ENCODE measurements around the gene GHR. TPM values are rescaled to one million over a fixed set of nuclear protein-coding genes. Genes with fewer than 3 reads are reported as not detected.

GHR gene
- total RNA-seq, 2 donors from 2014 or later = not detected

DNA sequence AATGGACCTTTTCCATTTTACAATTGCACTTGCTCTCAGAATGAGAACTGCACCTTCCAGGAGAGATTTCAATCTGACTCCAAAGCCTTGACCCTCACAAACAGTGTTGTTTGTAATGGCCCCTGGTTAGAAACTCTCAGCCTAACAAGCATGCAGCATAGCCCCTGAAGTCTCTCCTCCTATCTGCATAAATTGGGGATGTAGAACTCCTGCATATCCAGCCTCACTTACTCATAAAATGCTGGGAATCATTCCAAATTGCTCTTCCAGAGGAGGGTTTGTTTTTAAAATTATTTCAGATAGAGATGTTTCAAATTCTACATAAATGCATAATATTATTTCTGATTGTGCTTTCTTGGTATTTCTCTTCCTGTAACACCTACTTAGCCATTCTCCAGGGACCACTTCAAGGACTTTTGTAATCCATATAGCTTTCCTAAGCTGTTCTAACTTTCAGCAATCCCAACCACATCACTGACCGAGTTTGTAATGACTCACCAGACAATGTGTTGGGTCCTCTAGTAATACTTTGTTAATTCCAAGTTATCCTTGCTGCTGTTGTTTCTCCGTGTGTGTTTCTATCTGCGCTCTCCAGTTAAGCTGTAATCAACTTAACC, 189.6 kb downstream of the GHR start:
- Mint-ChIP-seq H3K9me3 (no peaks in the 10 kb centered on the region), H3K4me1 (ENCODE audit: low read depth) (no peaks in the 10 kb centered on the region), H3K4me3 (no peak overlapping the region), H3K36me3 (ENCODE audit: insufficient read depth in 2 of 2) (no peaks in the 10 kb centered on the region), H3K27me3 (ENCODE audit: low read depth) (peaks cover 16% of the 10 kb centered on the region), H3K27ac (no peak overlapping the region)
- DNase-seq (no peak), ATAC-seq (replicated peaks in 1 of 2) (no peak)

DNA sequence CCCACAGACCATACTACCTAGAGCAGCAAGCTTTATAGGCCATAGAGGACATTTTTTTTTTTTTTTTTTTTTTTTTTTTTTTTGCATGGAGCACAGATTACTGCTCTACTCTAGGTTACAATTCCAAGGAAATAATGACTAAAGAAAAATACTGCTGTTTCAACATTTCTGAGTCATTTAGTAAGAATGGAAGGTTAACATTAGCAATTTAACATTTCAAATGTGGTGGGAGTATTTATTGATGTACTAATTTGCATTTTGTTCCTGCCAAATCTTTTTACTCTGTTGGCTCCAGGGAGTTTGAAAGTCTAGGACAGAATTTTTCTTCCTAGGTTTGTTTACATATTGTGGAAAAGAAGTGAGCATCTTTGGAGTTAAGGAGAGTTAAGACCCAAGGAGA, 191.3 kb downstream of the GHR start:
- Mint-ChIP-seq H3K4me3 (no peak overlapping the region), H3K4me1 (ENCODE audit: low read depth) (no peaks in the 10 kb centered on the region), H3K9me3 (no peaks in the 10 kb centered on the region), H3K27ac (no peak overlapping the region), H3K27me3 (ENCODE audit: low read depth) (peaks cover 16% of the 10 kb centered on the region), H3K36me3 (ENCODE audit: insufficient read depth in 2 of 2) (no peaks in the 10 kb centered on the region)
- no peak for DNase-seq
- no peak for ATAC-seq (replicated peaks in 1 of 2)

DNA sequence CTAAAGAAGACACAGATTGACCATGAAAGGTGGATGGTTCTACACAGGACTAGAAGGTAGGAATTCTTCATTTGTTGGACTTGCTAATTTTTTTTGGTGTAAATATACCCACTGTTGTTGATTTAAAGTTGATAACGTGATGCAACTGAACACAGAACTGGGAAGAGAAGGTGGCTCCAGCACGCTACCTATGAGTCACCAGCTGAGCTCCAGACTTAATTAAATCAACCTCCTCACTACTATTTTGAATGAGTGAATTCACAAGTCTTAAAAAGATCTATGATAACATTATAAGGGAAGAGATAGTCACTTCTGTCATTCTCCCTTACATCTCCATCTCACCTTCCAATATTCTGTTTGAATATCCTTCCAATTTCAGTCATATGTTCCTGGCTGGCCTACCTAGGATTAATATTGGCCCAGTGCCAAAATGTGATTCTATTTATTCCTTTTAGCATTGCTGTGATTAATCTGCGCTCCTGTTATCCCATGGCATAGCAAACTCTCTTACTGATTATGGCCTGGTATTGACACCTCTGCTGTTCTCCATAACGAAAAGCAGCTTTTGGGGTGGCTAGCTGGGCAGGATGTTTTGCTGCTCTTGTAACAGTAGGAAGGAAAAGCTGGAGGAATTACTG, 197.5 kb downstream of the GHR start:
- Mint-ChIP-seq H3K27me3 (ENCODE audit: low read depth) (peaks cover 16% of the 10 kb centered on the region), H3K36me3 (ENCODE audit: insufficient read depth in 2 of 2) (no peaks in the 10 kb centered on the region), H3K27ac (no peak overlapping the region), H3K9me3 (no peaks in the 10 kb centered on the region), H3K4me3 (no peak overlapping the region), H3K4me1 (ENCODE audit: low read depth) (no peaks in the 10 kb centered on the region)
- no peak for ATAC-seq (replicated peaks in 1 of 2)
- DNase-seq = no peak

DNA sequence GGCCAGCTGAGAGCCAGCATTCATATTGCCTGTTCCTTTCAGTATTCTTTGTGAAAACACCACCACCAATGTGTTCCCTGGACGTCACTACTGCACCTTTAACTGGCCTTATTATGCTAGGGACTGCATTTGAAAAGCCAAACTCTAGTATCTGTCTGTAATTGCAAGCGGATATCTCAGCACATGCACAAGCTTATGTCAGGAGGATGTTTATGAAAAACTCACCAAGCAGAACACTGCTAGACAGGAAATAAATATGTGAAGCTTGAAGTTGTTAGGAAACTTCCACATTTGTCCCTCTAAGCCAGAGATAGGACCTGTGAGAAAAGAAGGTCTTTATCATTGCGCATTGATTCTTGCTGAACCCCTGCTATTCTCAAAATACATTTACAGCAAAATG, 198.0 kb downstream of the GHR start:
- DNase-seq = no peak

DNA sequence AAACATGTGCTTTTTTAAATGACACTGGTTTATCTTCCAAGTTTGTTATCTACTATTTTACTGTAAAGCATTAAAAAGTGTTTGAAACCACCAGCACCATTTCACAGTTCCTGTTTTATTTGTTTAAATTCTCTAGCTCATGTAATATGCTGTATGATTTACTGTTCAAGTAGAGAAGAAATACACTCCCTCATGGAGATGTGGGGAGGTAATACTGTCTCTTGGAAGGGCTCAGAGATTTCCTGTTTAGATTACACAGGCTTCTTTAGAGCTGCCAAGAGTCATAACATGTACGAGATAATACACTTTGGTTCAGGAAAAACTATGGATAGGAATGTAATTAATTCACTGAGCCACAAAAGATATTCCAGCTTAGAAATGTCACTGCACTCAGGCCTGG, 198.4 kb downstream of the GHR start:
- ATAC-seq (replicated peaks in 1 of 2) (no peak), DNase-seq (no peak)
- no peaks in the 10 kb centered on the region for H3K4me1 Mint-ChIP-seq (ENCODE audit: low read depth)
- no peak overlapping the region for H3K27ac Mint-ChIP-seq
- H3K4me3 Mint-ChIP-seq = no peak overlapping the region
- no peaks in the 10 kb centered on the region for H3K9me3 Mint-ChIP-seq
- H3K27me3 Mint-ChIP-seq (ENCODE audit: low read depth) = peaks cover 7% of the 10 kb centered on the region
- no peaks in the 10 kb centered on the region for H3K36me3 Mint-ChIP-seq (ENCODE audit: insufficient read depth in 2 of 2)

More for the DNA sequence above, 198.0 kb downstream of the GHR start:
- H3K27me3 Mint-ChIP-seq (ENCODE audit: low read depth) = peaks cover 12% of the 10 kb centered on the region
- ATAC-seq (replicated peaks in 1 of 2) = no peak
- H3K4me3 Mint-ChIP-seq = no peak overlapping the region
- H3K9me3 Mint-ChIP-seq = no peaks in the 10 kb centered on the region
- no peaks in the 10 kb centered on the region for H3K4me1 Mint-ChIP-seq (ENCODE audit: low read depth)
- H3K27ac Mint-ChIP-seq = no peak overlapping the region
- no peaks in the 10 kb centered on the region for H3K36me3 Mint-ChIP-seq (ENCODE audit: insufficient read depth in 2 of 2)

DNA sequence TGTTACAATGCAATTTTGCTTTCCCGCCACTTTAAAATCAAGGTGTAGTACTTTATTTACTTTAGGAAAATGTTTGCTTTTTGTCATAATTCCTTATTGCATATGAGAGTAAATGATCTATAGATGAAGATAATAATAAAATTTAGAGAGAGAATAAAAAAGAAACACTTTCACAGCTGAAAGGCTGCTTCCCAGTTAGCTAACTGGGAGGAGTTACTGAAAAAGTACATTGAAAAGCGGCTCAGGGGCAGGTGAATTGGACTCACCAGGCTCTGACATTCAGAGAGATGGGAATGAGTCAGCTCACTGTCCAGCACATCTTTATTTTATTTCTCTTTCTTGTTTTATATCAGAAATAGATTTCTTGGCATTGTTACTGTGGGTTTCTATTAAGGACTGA, 201.7 kb downstream of the GHR start:
- DNase-seq (no peak), ATAC-seq (replicated peaks in 1 of 2) (no peak)
- Mint-ChIP-seq H3K27me3 (ENCODE audit: low read depth) (no peaks in the 10 kb centered on the region), H3K36me3 (ENCODE audit: insufficient read depth in 2 of 2) (no peaks in the 10 kb centered on the region), H3K4me1 (ENCODE audit: low read depth) (no peaks in the 10 kb centered on the region), H3K4me3 (no peak overlapping the region), H3K9me3 (no peaks in the 10 kb centered on the region), H3K27ac (no peak overlapping the region)

DNA sequence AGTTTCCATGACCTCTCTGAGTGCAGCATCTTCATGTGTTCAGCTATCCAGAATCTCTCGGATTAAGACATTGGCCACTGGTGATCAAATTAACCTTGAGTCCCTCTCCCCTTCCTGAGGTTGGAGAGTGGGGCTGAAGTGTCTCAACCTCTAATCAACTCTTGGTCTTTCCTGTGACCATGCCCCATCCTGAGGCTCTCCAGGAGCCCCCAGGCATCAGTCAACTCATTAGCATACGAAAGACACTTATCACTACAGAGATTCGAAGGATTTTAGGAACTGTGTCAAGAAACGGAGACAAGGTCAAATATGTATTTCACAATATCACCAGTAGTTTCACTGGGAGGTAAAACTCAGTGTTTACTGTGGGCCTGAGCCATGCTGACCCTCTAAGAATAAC, 203.2 kb downstream of the GHR start:
- Mint-ChIP-seq H3K4me3 (no peak overlapping the region), H3K36me3 (ENCODE audit: insufficient read depth in 2 of 2) (no peaks in the 10 kb centered on the region), H3K27me3 (ENCODE audit: low read depth) (peaks cover 1% of the 10 kb centered on the region), H3K4me1 (ENCODE audit: low read depth) (no peaks in the 10 kb centered on the region), H3K27ac (no peak overlapping the region), H3K9me3 (no peaks in the 10 kb centered on the region)
- ATAC-seq (replicated peaks in 1 of 2) (no peak), DNase-seq (no peak)

DNA sequence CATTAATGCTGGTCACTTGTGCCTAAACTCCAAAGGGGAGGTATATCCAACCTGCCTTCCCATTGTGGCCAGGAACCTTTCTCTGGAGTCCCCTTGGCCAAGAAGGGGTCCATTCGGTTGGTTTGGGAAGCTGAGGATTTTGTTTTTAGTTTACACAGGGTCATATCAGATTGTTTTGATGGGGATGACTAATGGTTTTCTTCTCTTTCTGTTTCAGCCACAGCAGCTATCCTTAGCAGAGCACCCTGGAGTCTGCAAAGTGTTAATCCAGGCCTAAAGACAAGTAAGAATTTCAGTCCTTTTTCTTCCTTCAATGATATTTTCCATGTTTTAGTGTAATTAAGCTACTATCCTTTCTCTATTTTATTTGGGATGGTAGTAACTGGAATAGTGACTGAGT, 205.6 kb downstream of the GHR start:
- Mint-ChIP-seq H3K9me3 (no peaks in the 10 kb centered on the region), H3K36me3 (ENCODE audit: insufficient read depth in 2 of 2) (no peaks in the 10 kb centered on the region), H3K27ac (no peak overlapping the region), H3K27me3 (ENCODE audit: low read depth) (peaks cover 11% of the 10 kb centered on the region), H3K4me3 (no peak overlapping the region), H3K4me1 (ENCODE audit: low read depth) (no peaks in the 10 kb centered on the region)
- no peak for DNase-seq
- ATAC-seq (replicated peaks in 1 of 2) = no peak

DNA sequence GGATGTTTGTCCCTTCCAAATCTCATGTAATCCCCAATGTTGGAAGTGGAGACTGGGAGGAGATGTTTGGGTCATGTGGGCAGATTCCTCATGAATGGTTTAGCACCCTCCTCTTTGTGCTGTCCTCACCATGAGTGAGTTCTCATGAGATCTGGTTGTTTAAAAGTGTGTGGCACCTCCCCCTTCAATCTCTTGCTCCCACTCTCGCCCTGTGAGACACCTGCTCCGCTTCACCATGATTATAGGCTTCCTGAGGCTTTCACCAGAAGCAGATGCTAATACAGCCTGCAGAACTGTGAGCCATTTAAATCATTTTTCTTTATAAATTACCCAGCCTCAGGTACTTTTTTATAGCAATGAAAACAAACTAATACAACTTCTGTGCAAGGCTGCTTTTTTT, 206.0 kb downstream of the GHR start:
- Mint-ChIP-seq H3K4me1 (ENCODE audit: low read depth) (no peaks in the 10 kb centered on the region), H3K27me3 (ENCODE audit: low read depth) (peaks cover 11% of the 10 kb centered on the region), H3K4me3 (no peak overlapping the region), H3K9me3 (no peaks in the 10 kb centered on the region), H3K36me3 (ENCODE audit: insufficient read depth in 2 of 2) (no peaks in the 10 kb centered on the region), H3K27ac (no peak overlapping the region)
- no peak for ATAC-seq (replicated peaks in 1 of 2)
- no peak for DNase-seq

DNA sequence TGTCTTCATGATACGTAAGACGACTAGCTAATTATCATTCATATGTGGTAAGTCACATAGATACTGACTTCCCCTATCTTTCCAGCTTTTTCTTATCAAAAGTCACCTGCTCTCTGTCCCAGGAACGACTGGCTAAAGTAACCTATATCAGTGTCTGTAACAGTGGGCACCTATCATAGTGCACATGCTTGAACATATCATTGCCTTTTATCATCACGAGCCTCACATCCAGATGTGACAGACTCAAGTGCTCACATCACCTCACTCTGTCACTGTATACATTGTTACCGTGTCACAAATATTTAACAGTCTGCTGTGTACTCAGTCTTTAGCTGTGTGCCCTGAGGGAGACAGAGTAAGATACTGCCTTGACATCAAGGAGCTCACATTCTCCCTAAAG, 208.0 kb downstream of the GHR start:
- DNase-seq (no peak), ATAC-seq (replicated peaks in 1 of 2) (no peak)
- Mint-ChIP-seq H3K36me3 (ENCODE audit: insufficient read depth in 2 of 2) (no peaks in the 10 kb centered on the region), H3K27me3 (ENCODE audit: low read depth) (peaks cover 11% of the 10 kb centered on the region), H3K4me3 (no peak overlapping the region), H3K4me1 (ENCODE audit: low read depth) (no peaks in the 10 kb centered on the region), H3K27ac (no peak overlapping the region), H3K9me3 (no peaks in the 10 kb centered on the region)

DNA sequence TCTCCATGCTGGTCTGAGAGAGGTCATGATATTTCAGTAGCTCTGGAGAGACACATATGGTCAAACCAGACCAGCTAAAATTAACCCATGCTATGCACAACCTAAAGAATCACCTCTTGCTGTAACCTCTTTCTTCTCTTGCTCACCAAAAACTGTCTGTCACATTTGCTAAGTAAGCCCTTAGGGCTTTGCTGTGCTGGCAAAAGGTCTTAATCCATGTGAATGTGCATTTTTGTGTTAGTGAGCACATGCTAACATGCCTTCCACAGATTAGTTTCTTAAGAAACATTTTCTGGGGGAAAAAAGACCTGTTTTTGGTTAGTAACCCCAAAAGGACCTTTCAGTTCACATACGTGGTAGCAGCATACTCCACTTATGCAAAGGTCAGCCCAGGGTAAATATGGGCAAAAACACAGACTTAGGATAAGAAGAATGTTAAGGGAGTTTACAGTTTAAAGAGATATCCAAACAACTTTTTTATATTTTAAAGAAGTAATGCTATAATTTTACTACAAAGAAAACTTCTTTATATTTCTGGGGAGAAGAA, 209.2 kb downstream of the GHR start:
- no peaks in the 10 kb centered on the region for H3K36me3 Mint-ChIP-seq (ENCODE audit: insufficient read depth in 2 of 2)
- H3K4me3 Mint-ChIP-seq = no peak overlapping the region
- no peaks in the 10 kb centered on the region for H3K9me3 Mint-ChIP-seq
- ATAC-seq (replicated peaks in 1 of 2) (no peak), DNase-seq (no peak)
- peaks cover 11% of the 10 kb centered on the region for H3K27me3 Mint-ChIP-seq (ENCODE audit: low read depth)
- no peak overlapping the region for H3K27ac Mint-ChIP-seq
- H3K4me1 Mint-ChIP-seq (ENCODE audit: low read depth) = no peaks in the 10 kb centered on the region

DNA sequence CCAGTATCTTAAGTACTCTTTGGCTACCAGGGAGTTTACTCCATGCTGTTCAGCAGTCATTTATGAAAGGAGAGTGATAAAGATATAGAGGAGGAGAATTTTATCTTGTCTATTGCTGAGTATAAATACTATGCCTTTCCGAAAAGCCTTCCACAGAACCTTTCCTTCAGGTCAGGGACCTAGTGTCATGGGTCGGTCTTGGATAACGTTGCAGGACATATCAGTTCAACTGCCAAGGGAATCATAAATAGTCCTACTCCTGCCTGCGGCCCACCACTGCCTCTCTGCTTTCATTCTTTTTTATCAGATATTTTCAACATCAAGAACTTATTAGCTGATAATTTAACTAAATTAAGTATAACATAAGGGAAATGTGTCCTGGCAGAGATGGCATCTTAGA, 211.3 kb downstream of the GHR start:
- Mint-ChIP-seq H3K27me3 (ENCODE audit: low read depth) (peaks cover 11% of the 10 kb centered on the region), H3K9me3 (no peaks in the 10 kb centered on the region), H3K27ac (no peak overlapping the region), H3K4me1 (ENCODE audit: low read depth) (no peaks in the 10 kb centered on the region), H3K4me3 (no peak overlapping the region), H3K36me3 (ENCODE audit: insufficient read depth in 2 of 2) (no peaks in the 10 kb centered on the region)
- DNase-seq (no peak), ATAC-seq (replicated peaks in 1 of 2) (no peak)

DNA sequence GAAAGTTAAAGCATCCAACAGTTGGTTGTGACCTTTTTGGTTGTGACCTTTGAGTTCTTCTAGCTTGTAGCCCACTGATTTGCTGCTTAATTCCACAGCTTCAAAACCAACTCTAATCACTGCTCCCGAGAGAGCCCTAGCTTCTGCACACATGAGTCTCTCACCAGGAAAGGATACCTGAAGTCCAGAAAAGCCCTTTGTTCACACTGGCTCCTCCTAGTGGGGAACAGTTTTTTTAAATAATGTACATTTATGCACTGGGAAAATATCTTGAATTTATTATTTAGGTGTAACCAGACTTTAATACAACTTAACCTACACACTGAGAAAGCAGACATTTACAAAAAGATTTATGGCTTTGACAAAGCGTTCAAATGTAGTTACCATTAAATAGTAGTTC, 213.2 kb downstream of the GHR start:
- no peak for ATAC-seq (replicated peaks in 1 of 2)
- no peaks in the 10 kb centered on the region for H3K36me3 Mint-ChIP-seq (ENCODE audit: insufficient read depth in 2 of 2)
- H3K4me3 Mint-ChIP-seq = no peak overlapping the region
- no peak for DNase-seq
- H3K27ac Mint-ChIP-seq = no peak overlapping the region
- no peaks in the 10 kb centered on the region for H3K4me1 Mint-ChIP-seq (ENCODE audit: low read depth)
- H3K27me3 Mint-ChIP-seq (ENCODE audit: low read depth) = peaks cover 16% of the 10 kb centered on the region
- H3K9me3 Mint-ChIP-seq = no peaks in the 10 kb centered on the region

DNA sequence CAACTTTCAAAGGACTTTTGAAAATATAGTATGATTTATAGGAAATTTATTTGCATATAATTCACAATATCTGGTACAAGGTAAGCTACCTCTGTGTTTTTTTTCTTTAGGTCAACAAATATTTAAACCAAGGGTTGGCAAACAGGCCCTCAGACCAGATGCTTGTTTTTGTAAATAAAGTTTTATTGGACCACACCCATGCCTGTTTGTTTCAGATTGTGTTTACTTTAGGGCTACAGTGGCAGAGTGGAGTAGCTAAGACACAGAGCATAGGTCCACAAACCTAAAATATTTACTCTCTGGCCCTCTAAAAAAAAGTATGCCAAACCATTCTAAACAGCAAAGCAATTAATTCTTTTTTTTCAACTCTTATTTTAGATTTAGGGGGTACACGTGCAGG, 213.7 kb downstream of the GHR start:
- no peak overlapping the region for H3K27ac Mint-ChIP-seq
- H3K9me3 Mint-ChIP-seq = no peaks in the 10 kb centered on the region
- no peak overlapping the region for H3K4me3 Mint-ChIP-seq
- peaks cover 11% of the 10 kb centered on the region for H3K27me3 Mint-ChIP-seq (ENCODE audit: low read depth)
- no peaks in the 10 kb centered on the region for H3K36me3 Mint-ChIP-seq (ENCODE audit: insufficient read depth in 2 of 2)
- DNase-seq (no peak), ATAC-seq (replicated peaks in 1 of 2) (no peak)
- H3K4me1 Mint-ChIP-seq (ENCODE audit: low read depth) = no peaks in the 10 kb centered on the region

Measured in activated T-cell treated with anti-CD3 and anti-CD28 coated beads, Interleukin-2, amount 50 U/mL, for 72 hours (primary cell).